OCI-LY7 (cell line): ENCODE results near the gene GPALPP1.

ENCODE experiments used
- CTCF ChIP-seq: fragments of 200-600 bp; sonication (generic); conservative IDR thresholded peaks from 2 replicates; pipeline ENCODE4 v1.5.1; 2014; ENCODE audit warnings: mild to moderate bottlenecking, antibody characterized with exemption, low read length, moderate library complexity, mixed read lengths
- EZH2phosphoT487 ChIP-seq: fragments of 200-600 bp; sonication (generic); IDR thresholded peaks from 2 replicates; pipeline ENCODE4 v1.6.1; 2018; ENCODE audit warnings: low read depth, borderline replicate concordance, mild to moderate bottlenecking, mixed run types, antibody characterized with exemption, low read length, moderate library complexity, mixed read lengths

DNA sequence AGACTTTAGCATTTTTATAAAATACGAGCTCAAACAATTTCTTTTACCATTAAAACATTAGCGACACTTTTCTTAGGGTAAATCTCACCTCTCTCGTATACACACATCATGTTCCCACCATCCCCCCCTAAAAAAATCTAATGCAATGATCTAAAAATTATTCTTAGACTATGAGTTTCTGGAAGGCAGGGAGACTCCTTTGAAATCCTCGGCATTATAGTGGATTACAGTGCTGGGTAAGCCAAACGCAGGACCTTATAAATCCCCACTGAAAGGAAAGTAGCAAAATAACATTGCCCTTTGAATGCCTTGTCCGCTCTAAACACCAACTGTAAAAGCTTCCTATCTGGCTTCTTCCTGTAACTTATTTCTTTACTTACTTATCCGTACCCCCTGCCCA, 35.1 kb upstream of the GPALPP1 start:
- TF ChIP-seq CTCF (no peak), EZH2phosphoT487 (no peak)
